HL-60/S4 treated with phorbol 12-myristate 13-acetate at 8.2 ng/mL for 4 days and 3 days (cell line): Measurements from ENCODE around the gene ENO3.

Source experiments
- in situ Hi-C: fragments of 300-500 bp; cut with MboI; formaldehyde crosslinking; loops from 2 replicates; pipeline ENCODE4 v1.15.0; 2022; ENCODE audit warnings: low sequenced_read_pairs

The ENO3 gene

DNA sequence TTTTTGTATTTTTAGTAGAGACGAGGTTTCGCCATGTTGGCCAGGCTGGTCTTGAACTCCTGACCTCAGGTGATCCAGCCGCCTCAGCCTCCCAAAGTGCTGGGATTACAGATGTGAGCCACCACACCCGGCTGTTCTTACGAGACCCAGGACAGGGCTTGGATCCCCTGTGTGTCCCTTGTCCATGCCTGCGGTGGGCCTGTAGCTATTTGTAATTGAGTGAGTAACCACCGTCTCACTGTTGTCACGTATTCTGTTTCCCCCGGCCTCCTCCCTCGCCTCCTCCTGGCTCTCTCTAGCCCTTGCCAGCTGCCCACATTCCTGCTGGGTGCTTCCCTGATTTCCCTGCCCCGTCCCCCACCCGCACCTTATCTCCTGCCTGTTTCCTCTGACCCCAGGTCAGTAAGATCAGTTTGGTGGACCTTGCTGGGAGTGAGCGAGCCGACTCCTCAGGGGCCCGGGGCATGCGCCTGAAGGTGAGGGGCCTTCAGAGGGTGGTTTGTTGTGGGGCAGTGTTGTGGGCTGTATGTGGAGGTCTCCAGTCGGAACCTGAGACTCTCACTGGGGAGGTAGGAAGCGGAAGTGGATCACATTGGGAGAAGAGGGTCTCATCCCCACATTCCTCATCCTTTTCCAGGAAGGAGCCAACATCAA, 52.4 kb downstream of the ENO3 start:
- in situ Hi-C loops, result no loop called here
